Endothelial cell (in vitro differentiated cells): ENCODE measurements around the gene PDE1A. TPM values are rescaled to one million over a fixed set of nuclear protein-coding genes. Genes with fewer than 3 reads are reported as not detected.

Source experiments
- DNase-seq: peaks from one replicate; pipeline ENCODE4 v3.0.0; 2021; ENCODE audit warnings: low spot score
- H3K27ac Mint-ChIP-seq: one replicate; pipeline ENCODE4 v1.8.0; 2021; ENCODE audit warnings: mixed read lengths, inconsistent platforms; ENCODE audit not compliant: unreplicated experiment
- H3K27me3 Mint-ChIP-seq: one replicate; pipeline ENCODE4 v1.8.0; 2021; ENCODE audit warnings: mild to moderate bottlenecking, moderate library complexity, mixed read lengths, inconsistent platforms; ENCODE audit not compliant: unreplicated experiment
- H3K36me3 Mint-ChIP-seq: one replicate; pipeline ENCODE4 v1.8.0; 2021; ENCODE audit warnings: mild to moderate bottlenecking, low read depth, mixed read lengths, inconsistent platforms; ENCODE audit not compliant: unreplicated experiment
- H3K4me1 Mint-ChIP-seq: one replicate; pipeline ENCODE4 v1.8.0; 2021; ENCODE audit warnings: mild to moderate bottlenecking, mixed read lengths, inconsistent platforms; ENCODE audit not compliant: unreplicated experiment
- H3K4me3 Mint-ChIP-seq: one replicate; pipeline ENCODE4 v1.8.0; 2021; ENCODE audit warnings: mild to moderate bottlenecking, mixed read lengths, inconsistent platforms; ENCODE audit not compliant: unreplicated experiment
- H3K9me3 Mint-ChIP-seq: one replicate; pipeline ENCODE4 v1.8.0; 2021; ENCODE audit warnings: mixed read lengths, inconsistent platforms; ENCODE audit not compliant: unreplicated experiment
- total RNA-seq: library from RNA; stranded (reverse); fragmentation: NEBNext Ultra II Directional; extraction: Animal tissue kit (Norgen Biotek cat#: 25700); gene quantifications from one replicate; pipeline ENCODE4 v1.2.1, GENCODE V29; 2021; ENCODE audit not compliant: unreplicated experiment
- TF ChIP-seq, protein P1 (sequence below): fragments of 200-600 bp; sonication (generic); IDR thresholded peaks from one replicate; pipeline ENCODE4 v1.5.0; 2021; ENCODE audit warnings: antibody characterized with exemption; ENCODE audit not compliant: unreplicated experiment

PDE1A gene
- total RNA-seq, 1 donor from 2014 or later = 21.6 TPM

DNA sequence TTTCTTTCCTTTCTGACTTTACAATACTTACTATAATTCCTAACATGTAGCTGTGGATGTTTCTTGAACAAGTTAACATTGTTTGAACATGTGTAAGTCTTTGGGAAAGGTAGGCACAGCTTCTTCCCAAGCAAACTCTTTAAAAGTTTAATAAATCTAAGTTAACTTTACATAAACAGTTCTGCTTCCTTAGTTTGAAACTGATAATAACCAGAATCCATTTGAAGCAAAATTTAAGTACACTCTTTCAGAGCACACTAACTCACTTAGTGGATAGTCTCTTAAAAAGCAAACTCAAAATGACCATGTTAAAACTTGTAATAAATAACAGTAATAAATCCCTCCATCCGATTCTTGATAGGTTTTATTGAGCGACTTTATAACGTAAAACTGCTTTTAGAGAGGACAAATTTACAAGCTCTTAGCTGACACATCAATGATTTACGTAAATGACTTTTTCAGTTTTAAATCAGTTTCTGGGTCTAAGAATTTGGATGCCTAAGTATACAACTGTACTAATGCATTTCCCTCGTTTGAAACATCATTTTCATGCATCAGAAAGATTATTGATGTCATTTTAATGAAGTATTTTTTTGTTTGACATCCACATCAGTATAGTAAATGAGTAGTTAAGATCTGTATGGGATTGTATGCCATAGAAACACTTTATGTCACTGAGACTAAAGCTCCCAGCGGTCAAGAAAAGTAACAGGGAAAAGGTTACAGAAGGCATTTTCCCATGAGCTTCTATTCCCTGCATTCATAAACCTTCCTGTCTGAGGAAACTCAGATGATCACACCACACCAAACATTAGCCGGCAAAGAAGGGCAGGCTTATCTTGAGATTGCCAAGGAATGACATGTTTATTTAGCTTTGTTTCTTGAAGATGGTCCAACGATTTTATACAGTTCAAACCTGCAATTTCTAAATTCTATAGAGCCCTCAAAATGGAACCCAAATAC is 67.5 kb downstream of the PDE1A start:
- DNase-seq = no peak
- H3K27ac Mint-ChIP-seq = no peak overlapping the region
- H3K9me3 Mint-ChIP-seq = no peaks in the 10 kb centered on the region
- peaks cover 1% of the 10 kb centered on the region for H3K27me3 Mint-ChIP-seq
- H3K4me3 Mint-ChIP-seq = no peak overlapping the region
- H3K36me3 Mint-ChIP-seq = no peaks in the 10 kb centered on the region
- TF ChIP-seq, protein P1, sequence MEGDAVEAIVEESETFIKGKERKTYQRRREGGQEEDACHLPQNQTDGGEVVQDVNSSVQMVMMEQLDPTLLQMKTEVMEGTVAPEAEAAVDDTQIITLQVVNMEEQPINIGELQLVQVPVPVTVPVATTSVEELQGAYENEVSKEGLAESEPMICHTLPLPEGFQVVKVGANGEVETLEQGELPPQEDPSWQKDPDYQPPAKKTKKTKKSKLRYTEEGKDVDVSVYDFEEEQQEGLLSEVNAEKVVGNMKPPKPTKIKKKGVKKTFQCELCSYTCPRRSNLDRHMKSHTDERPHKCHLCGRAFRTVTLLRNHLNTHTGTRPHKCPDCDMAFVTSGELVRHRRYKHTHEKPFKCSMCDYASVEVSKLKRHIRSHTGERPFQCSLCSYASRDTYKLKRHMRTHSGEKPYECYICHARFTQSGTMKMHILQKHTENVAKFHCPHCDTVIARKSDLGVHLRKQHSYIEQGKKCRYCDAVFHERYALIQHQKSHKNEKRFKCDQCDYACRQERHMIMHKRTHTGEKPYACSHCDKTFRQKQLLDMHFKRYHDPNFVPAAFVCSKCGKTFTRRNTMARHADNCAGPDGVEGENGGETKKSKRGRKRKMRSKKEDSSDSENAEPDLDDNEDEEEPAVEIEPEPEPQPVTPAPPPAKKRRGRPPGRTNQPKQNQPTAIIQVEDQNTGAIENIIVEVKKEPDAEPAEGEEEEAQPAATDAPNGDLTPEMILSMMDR = no peak
- peaks cover 2% of the 10 kb centered on the region for H3K4me1 Mint-ChIP-seq

DNA sequence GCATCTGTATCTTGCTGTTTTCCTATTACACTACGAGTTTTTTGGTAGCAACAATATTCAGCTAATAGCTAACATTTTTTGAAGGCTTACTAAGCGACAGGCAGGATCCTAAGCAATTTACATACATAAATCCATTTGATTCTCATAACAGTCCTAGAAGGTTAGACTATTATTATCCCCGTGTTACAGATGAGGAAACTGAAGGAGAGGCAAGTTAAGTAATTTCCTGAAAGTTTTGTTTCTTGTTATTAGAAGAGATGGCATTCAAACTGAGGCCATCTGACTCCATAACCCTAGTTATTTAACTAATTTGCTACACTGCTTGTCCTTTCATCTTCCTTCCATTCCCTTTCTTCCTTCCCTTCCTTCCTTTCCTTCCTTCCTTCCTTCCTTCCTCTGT is 68.2 kb downstream of the PDE1A start:
- Mint-ChIP-seq H3K4me1 (peaks cover 2% of the 10 kb centered on the region), H3K36me3 (no peaks in the 10 kb centered on the region), H3K27me3 (peaks cover 1% of the 10 kb centered on the region), H3K9me3 (no peaks in the 10 kb centered on the region), H3K27ac (no peak overlapping the region), H3K4me3 (no peak overlapping the region)
- DNase-seq = no peak
- TF ChIP-seq, protein P1 = no peak

DNA sequence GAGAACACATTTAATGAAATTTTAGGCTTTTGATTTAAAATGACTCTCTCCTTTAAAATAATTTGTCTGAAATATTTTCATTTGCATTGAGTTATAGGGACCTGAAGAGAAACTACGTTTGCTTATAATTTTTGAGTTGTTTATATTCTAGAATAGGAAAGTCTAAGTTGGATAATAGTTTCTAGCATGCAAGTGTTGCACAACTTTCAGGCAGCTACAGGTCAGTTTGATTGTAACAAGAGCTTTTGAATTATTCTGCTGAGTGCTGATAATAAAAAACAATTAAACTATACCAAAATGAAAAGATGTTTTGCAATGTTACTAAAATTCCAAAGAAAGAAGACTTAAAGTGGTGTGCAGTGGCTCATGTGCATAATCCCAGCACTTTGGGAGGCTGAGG is 71.0 kb downstream of the PDE1A start:
- DNase-seq = no peak
- TF ChIP-seq, protein P1 = no peak
- Mint-ChIP-seq H3K27me3 (peaks cover 1% of the 10 kb centered on the region), H3K27ac (no peak overlapping the region), H3K36me3 (no peaks in the 10 kb centered on the region), H3K4me1 (peaks cover 2% of the 10 kb centered on the region), H3K4me3 (no peak overlapping the region), H3K9me3 (no peaks in the 10 kb centered on the region)

DNA sequence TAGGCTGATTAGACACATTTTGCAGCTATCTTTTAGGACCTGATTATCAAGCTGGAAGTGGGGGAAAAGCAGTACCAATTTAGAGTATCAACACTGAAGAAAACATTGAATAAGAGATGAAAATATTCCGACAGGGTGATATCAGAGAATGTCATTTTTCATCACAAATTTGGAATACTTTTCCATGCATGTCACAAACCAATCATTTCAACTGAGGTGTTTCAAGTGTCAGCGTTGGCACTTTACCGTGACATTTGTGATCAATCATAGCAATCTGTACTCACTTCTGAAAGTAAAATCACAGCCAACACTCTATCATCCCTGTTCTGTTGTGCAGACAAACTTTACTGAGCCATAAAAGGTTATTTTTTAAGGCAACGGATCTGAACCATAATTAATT is 75.4 kb downstream of the PDE1A start:
- Mint-ChIP-seq H3K4me3 (no peak overlapping the region), H3K4me1 (no peaks in the 10 kb centered on the region), H3K9me3 (no peaks in the 10 kb centered on the region), H3K27me3 (no peaks in the 10 kb centered on the region), H3K36me3 (no peaks in the 10 kb centered on the region), H3K27ac (no peak overlapping the region)
- TF ChIP-seq, protein P1 = no peak
- no peak for DNase-seq

DNA sequence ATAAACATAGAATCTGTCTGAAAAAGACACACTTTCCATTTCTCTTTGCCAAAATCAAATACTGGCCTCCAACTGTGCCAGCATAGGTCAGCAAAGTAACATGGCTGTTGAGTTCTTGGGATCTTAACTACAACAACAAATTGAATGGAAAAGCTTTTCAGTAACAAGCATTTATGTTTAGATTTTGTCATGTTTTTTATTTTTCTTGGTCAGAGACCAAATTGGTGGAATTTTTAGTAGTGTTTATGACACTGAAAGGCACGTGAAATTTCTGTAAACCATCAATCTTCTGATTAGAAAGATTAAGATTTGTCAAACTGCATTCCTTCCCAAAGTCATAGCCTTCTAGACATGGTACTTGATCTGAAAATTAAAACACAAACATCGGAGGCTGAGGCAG is 77.6 kb downstream of the PDE1A start:
- Mint-ChIP-seq H3K27me3 (peaks cover 1% of the 10 kb centered on the region), H3K36me3 (no peaks in the 10 kb centered on the region), H3K4me1 (no peaks in the 10 kb centered on the region), H3K9me3 (no peaks in the 10 kb centered on the region), H3K27ac (no peak overlapping the region), H3K4me3 (no peak overlapping the region)
- DNase-seq = no peak
- TF ChIP-seq, protein P1 = no peak
